HT1080 (cell line): ENCODE results near the gene CD38. TPM values are rescaled to one million over a fixed set of nuclear protein-coding genes. Genes with fewer than 3 reads are reported as not detected.
A peak's percentile ranks its signal among the peaks of the same experiment; 100 is the strongest.
"Not testable (repeated sequence)": the region's sequence is repeated elsewhere in the genome, so short reads cannot be mapped to it uniquely, and the experiment has no call there.

Experiments
- DNase-seq: peaks from one replicate; pipeline ENCODE4 v3.0.0-alpha.2; 2015; ENCODE audit warnings: low read depth
- total RNA-seq: library from RNA; depleted of rRNA; stranded (reverse); fragments of >200 nt; shearing (Covaris generic); gene quantifications from 2 replicates; pipeline ENCODE4 v1.2.3, GENCODE V29; 2014

Gene CD38
- total RNA-seq, 1 experiment from 2014 or later, result 0.06 TPM

DNA sequence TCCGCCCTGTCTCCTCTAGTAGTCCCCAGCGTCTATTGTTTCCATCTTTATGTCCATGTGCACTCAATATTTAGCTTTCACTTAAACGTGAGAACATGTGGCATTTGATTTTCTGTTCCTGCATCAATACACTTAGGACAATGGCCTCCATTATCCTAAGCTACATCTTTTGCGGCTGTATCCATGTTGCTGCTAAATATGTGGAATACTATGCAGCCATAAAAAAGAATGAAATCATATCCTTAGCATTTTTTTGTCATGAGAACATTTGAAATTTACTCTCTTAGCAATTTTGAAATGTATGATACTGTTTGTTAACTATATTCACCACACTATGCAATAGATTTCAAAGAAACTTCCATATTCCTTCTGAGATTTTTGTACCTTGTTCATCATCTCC is 19.8 kb upstream of the CD38 start:
- DNase-seq, result no peak

DNA sequence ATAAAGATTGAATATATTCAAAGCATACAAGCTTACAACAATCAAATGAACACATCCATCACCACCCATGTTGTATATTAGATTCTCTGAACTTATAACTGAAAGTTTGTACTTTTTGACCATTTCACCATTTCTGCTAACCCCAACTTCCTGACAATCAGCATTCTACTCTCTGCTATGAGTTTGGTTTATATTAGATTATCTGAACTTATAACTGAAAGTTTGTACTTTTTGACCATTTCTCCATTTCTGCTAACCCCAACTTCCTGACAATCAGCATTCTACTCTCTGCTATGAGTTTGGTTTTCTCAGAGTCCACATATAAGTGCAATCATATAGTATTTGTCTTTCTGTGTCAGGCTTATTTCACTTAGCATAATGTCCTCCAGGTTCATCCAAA is 15.7 kb upstream of the CD38 start:
- not testable (repeated sequence) for DNase-seq

GRCh38 chr4:15765391-15765790 is 12.7 kb upstream of the CD38 start:
- no peak for DNase-seq

DNA sequence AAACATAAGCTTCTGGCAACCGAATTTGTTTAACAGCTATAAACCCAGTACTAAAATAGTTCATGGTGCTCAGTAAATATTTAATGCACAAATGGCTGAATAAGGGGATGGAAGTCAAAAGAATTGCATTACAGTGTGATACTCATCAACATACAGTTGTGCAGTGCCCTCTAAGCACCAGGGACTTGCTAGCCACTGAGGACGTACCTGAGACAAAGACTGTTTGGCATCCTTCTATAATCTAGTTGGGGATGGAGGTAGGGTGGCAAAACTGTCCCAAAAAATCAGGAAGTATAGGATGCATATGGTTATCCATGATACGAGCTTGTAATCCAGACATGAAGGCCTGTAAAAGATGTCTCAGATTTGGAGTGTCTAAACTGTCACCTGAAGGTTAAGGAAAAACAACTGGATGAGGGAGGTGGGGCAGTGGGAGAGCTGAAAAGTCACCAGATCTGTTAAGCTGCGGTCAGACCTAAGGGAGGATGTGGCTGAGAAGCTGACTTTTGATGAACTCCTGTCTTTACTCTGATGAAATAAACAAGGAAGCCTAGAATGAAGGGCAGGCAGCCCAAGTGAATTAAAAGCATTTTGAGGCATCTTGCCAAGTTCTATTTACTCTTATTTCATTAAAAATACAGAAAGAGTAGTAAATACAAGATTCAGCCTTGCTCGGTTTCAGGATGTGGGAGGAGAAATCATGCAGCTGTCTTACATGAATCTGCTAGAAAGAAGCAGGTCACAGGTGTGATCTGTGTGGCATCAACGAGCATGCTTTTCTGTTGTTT is 12.0 kb upstream of the CD38 start:
- DNase-seq, result peak; percentile 33

DNA sequence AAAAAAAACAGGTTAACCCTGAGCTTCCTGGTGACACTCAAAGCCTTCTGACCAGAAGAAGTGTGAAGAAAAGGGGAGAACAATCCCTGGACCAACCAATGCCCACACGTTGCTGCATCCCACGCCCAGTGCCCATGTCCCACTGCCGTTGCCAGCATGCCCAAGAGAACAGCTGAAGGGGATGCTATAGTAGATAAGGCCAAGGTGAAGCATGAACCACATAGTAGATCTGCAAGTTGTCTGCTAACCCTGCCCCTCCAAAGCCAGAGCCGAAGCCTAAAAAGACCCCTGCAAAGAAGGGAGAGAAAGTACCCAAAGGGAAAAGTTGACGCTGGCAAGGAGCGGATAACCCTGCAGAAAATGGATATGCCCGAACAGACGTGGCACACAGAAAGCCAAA is 11.3 kb upstream of the CD38 start:
- no peak for DNase-seq

DNA sequence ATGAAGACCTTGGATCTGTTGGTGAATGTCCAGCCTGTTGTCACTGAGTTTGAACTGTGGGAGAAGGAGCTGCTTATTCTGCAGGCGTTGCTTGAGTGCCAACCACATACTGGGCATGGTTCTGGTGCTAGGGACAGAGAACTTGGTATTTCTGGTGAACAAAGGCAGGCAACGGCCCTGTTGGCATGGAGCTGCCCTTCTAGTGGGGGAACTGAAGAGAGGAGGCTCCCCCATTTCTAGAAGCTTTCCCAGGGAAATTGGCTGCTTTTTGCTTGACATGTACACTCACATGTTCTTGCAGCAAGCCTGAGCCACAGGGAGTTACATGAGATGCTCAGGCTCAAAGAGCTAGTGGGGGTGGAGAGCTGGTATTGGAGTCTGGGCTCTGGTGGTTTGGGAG is 8.9 kb upstream of the CD38 start:
- DNase-seq, result no peak

DNA sequence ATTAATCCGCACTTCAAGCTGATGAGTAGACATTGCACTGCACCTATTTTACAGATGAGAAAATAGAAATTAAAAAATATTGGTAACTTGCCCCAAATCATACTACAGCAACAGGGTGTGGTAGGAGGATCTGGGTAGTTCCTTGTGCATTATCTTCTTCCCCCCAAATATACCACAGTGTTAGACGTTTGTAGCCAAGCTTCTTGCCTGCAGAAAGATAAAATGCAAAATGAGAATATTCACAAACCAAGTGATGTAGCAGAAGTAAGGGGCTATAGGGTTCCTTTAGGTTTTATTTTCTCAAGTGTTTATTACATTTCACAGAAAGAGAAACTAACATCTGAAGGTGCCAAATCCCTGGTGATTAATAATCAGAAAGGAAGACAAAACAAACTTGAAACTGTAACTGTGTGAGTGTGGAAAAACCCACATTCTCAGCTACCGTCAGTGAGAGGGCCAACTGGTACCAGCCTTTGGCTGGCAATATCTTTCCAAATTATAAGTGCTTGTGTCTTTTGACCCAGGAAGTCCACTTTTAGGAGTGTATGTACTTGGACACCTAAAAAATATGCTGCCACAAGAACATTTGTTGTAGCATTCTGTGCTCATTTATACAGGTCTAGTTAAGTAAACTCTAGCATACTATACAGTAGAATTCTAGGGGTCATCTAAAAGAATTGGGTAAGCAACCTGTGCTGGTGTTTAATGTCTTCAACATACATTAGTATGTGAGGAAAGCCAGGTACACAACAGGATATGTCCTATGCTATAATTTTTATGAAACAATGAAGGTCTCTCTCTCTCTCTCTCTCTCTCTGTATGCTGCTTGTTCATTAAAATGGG is 6.7 kb upstream of the CD38 start:
- DNase-seq, result no peak

DNA sequence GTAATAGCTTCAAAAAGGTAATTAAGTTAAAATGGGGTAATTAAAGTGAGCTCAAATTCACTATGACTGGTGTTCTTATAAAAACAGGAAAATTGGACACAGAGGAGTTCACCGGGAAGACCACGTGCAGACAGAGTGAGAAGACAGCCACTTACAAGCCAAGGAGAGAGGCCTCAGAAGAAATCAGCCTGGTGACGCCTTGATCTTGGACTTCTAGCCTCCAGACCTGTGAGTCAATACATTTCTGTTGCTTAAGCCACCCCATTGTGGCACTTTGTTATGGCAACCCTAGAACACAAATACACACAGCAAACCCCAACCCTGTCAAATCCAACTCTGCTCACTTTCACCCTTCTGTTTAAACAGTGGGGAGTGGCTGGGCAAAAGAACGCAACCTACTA is 4.1 kb upstream of the CD38 start:
- DNase-seq, result peak; percentile 49

DNA sequence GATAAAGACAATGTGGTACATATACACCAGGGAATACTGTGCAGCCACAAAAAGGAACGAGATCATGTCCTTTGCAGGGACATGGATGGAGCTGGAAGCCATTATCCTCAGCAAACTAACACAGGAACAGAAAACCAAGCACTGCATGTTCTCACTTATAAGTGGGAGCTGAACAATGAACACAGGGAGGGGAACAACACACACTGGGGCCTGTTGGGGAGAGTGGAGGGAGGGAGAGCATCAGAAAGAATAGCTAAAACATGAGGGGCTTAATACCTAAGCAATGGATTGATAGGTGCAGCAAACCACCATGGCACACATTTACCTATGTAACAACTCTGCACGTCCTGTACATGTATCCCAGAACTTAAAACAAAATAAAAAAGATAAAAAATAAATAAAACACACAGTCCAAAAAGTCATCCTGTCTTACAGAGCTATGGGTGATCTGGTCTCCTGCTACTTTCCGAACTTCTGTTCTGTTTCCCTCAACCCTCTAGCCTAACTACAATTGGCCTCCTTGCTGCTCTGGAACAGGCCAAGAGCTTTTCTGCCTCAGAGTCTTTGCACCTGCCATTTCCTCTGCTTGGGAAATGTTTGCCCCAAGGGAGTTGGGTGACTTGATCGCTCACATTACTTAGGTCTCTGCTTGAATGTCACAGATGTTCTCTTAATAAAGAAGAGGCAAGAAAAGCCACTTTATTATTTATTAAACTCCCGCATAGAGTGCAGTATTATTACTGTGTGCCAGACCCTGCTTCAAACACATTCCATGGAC is 1.1 kb upstream of the CD38 start:
- no peak for DNase-seq

GRCh38 chr4:15777697-15778288 is 335 bp upstream of the CD38 start:
- DNase-seq, result no peak

DNA sequence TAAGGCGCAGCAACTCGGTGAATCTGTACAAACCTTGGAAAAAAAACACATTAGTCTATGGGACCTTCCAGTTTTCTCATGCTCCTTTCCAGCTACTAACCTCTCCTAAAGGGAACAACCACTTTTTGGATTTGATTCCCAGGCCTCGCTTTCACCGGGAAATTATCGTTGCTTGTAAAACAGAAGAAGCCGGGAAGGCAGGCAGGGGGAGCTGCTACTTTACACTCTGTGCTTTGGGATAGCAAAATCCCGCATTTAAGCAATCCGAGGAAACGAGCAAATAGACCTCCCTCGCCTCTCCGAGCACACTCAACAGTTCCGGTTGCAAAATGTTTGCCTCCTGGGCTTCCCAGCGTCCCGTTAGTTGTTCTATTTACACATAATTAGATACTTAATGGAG is 1.2 kb downstream of the CD38 start:
- no peak for DNase-seq

- DNase-seq, result no peak
Observed at GRCh38 chr4:15779809-15780208, 1.7 kb downstream of the CD38 start.

DNA sequence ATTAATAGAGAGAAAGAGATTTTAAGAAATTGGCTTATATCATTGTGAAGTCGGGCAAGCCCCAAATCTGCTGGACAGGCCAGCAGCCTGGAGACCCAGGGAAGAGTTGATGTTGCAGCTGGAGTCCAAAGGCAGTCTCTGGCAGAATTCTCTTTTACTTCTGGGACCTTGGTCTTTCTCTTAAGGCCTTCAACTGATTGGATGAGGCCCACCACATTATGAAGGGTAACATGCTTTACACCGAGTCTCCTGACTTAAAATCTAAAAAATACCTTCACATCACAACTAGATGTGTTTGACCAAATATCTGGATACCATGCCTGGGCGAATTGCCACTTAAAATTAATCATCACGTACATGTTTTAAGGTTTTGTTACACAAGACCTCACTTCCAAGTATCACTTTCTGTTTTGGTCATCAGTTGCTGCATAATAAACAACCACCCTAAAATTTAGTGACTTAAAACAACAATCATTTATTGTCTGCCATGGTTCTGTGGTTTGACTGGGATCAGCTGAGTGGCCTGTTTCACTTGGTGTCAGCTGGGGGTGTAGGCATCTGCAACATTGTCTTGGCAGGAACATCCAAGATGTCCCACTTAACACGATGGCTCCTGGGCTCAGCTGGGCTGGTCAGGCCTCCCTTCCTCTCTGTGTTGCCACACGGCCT is 3.4 kb downstream of the CD38 start:
- DNase-seq, result no peak

- DNase-seq, result no peak
Observed at GRCh38 chr4:15783676-15784075, 5.5 kb downstream of the CD38 start.

DNA sequence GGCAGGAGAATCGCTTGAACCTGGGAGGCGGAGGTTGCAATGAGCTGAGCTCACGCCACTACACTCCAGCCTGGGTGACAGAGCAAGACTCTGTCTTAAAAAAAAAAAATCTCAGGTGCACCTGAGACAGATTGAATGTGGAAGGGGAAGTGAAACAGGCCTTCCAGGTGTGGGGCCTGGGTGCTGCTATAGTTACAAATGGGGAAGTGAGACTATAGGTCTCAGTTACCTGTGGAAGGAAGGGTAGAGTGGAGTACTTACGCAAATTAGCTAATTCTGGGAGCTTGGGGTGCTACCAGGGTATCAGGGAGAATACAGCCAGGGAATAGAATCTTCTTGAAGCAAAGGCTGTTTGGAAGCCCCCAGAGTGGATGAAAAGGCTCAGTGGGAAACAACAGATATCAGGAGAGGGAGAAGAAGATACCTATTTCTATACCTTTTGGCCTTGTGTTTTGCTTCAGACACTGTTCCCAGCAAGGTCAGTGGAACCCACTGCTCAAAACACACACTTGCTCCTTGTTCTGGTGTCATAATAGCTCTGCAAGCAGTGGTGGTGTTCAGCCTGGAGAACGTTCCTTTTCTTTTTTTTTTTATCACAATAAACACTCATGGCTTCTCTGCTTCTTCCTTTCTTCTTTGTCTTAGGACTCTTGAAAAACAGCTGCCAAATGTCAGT is 7.0 kb downstream of the CD38 start:
- no peak for DNase-seq

GRCh38 chr4:15786743-15787142 is 8.6 kb downstream of the CD38 start:
- DNase-seq, result no peak

DNA sequence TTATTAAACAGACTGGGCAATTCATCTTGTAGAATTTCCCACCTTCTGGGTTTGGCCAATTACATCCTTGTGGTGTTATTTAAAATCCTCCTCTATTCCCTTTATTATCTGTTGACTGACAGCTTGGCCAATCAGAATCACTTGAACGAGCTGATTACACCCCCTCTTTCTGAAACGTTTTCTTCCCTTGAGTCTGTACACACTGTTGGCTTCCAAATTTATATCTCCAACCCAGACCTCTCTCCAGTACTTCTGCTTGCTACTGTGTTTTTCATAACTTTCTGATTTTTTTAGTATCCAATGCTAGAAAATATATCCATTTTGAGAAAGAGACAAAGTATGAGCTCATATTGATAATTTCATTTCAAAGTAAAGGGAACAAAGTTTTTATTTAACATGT is 14.8 kb downstream of the CD38 start:
- DNase-seq, result no peak

- no peak for DNase-seq
Observed at GRCh38 chr4:15793506-15794363, 15.6 kb downstream of the CD38 start.

DNA sequence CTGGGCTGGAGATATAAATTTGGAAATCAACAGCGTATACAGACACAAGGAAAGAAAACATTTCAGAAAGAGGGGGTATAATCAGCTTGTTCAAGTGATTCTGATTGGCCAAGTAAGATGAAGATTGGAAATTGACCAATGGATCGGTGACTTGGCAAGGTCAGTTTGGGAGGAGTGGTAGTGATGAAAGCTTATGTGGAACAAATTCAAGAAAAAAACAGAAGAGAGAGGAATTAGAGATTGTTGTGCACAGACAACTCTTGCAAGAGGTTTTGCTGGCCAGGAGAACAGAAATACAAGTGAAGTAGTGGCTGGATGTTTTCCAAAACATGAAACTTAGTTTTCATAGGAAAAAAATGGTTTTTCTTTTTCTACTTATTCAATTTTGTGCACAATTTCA is 16.3 kb downstream of the CD38 start:
- no peak for DNase-seq
